Cardiac muscle cell (in vitro differentiated cells and primary cell): ENCODE data around the gene DTD1. TPM values are rescaled to one million over a fixed set of nuclear protein-coding genes. Genes with fewer than 3 reads are reported as not detected.
A peak's percentile ranks its signal among the peaks of the same experiment; 100 is the strongest.

ENCODE experiments used
- DNase-seq, 2 donors: peaks; one replicate each; pipeline versions ENCODE4 v3.0.0 to v3.0.0-alpha.2; 2010 to 2017; ENCODE audit warnings: low read depth in 1 of 2, low spot score in 1 of 2
- H3K27ac ChIP-seq: fragments of 200-600 bp; sonication (generic); 2 replicates; pipeline ENCODE4 v1.5.1; 2016
- H3K27me3 ChIP-seq: fragments of 200-600 bp; sonication (generic); 2 replicates; pipeline ENCODE4 v1.6.0; 2016; ENCODE audit warnings: control low read depth
- H3K36me3 ChIP-seq: fragments of 200-600 bp; sonication (generic); 2 replicates; pipeline ENCODE4 v1.5.1; 2016; ENCODE audit warnings: control low read depth
- H3K4me1 ChIP-seq: fragments of 200-600 bp; sonication (generic); 2 replicates; pipeline ENCODE4 v1.8.1; 2017; ENCODE audit warnings: low read depth, mild to moderate bottlenecking, mixed run types
- H3K4me3 ChIP-seq: fragments of 200-600 bp; sonication (generic); 2 replicates; pipeline ENCODE4 v1.5.1; 2016; ENCODE audit warnings: mild to moderate bottlenecking
- H3K9me3 ChIP-seq: fragments of 200-600 bp; sonication (generic); 2 replicates; pipeline ENCODE4 v1.5.1; 2017; ENCODE audit warnings: low read depth, mild to moderate bottlenecking, control low read depth
- CTCF ChIP-seq: IDR thresholded peaks from 2 replicates; pipeline ENCODE4 v1.5.1; 2012; ENCODE audit warnings: low read depth, mild to moderate bottlenecking, low read length
- polyA plus RNA-seq: library from polyadenylated mRNA; unstranded; fragments of >200 nt; fragmentation: Nextera tagmentation; extraction: Ambion mirVana; gene quantifications from 2 replicates; pipeline ENCODE4 v1.2.1, GENCODE V29; 2016
- total RNA-seq: library from RNA; depleted of rRNA; stranded (reverse); fragments of >200 nt; gene quantifications from 2 replicates; pipeline ENCODE4 v1.2.3, GENCODE V29; 2016

Gene DTD1
- total and polyA plus RNA-seq, 2 experiments from 2014 or later: 62.8 to 71.6 TPM

- Histone ChIP-seq H3K4me1 (peaks cover 5% of the 10 kb centered on the region), H3K27me3 (peaks cover 32% of the 10 kb centered on the region), H3K27ac (peak overlapping the region; percentile 58), H3K36me3 (no peaks in the 10 kb centered on the region), H3K4me3 (peak overlapping the region; percentile 48), H3K9me3 (no peaks in the 10 kb centered on the region)
- TF ChIP-seq CTCF: no peak
- peak; percentile 92 to 93 for DNase-seq
Measured at GRCh38 chr20:18793625-18794427, 206.0 kb downstream of the DTD1 start.

GRCh38 chr20:18794428-18794787 lies 206.6 kb downstream of the DTD1 start:
- no peak for DNase-seq
- peak overlapping the region; percentile 58 for H3K27ac ChIP-seq
- H3K27me3 ChIP-seq: peaks cover 31% of the 10 kb centered on the region

GRCh38 chr20:18795366-18795765 lies 207.5 kb downstream of the DTD1 start:
- DNase-seq: no peak
- Histone ChIP-seq H3K36me3 (no peaks in the 10 kb centered on the region), H3K9me3 (no peaks in the 10 kb centered on the region), H3K4me3 (no peak overlapping the region), H3K27me3 (peaks cover 23% of the 10 kb centered on the region), H3K27ac (no peak overlapping the region), H3K4me1 (peaks cover 5% of the 10 kb centered on the region)
- TF ChIP-seq CTCF: no peak

More at GRCh38 chr20:18794428-18794787, 206.6 kb downstream of the DTD1 start:
- Histone ChIP-seq H3K9me3 (no peaks in the 10 kb centered on the region), H3K36me3 (no peaks in the 10 kb centered on the region), H3K4me3 (peak overlapping the region; percentile 48), H3K4me1 (peaks cover 5% of the 10 kb centered on the region)
- no peak for TF ChIP-seq CTCF

- Histone ChIP-seq H3K27ac (no peak overlapping the region), H3K36me3 (no peaks in the 10 kb centered on the region), H3K4me3 (no peak overlapping the region), H3K9me3 (no peaks in the 10 kb centered on the region), H3K4me1 (peaks cover 5% of the 10 kb centered on the region), H3K27me3 (peaks cover 13% of the 10 kb centered on the region)
- TF ChIP-seq CTCF: no peak
- DNase-seq: no peak
Measured at GRCh38 chr20:18796282-18796833, 208.5 kb downstream of the DTD1 start.

GRCh38 chr20:18801516-18801915 lies 213.7 kb downstream of the DTD1 start:
- no peaks in the 10 kb centered on the region for H3K4me1 ChIP-seq
- TF ChIP-seq CTCF: no peak
- no peak overlapping the region for H3K4me3 ChIP-seq
- H3K36me3 ChIP-seq: no peaks in the 10 kb centered on the region
- H3K27me3 ChIP-seq: peaks cover 5% of the 10 kb centered on the region
- H3K9me3 ChIP-seq: no peaks in the 10 kb centered on the region
- DNase-seq: no peak
- no peak overlapping the region for H3K27ac ChIP-seq
